Measurements from ENCODE around the gene VWC2L.

VWC2L gene

GRCh38 chr2:214471382-214471781 lies 60.5 kb downstream of the VWC2L start:
- DNase-seq: no peak

- DNase-seq: no peak
Measured at GRCh38 chr2:214471990-214472389, 61.1 kb downstream of the VWC2L start.

GRCh38 chr2:214477305-214477704 lies 66.5 kb downstream of the VWC2L start:
- DNase-seq: no peak

GRCh38 chr2:214481204-214481603 lies 70.3 kb downstream of the VWC2L start:
- DNase-seq: no peak

- DNase-seq: no peak
Measured at GRCh38 chr2:214482728-214483127, 71.9 kb downstream of the VWC2L start.

GRCh38 chr2:214484239-214484638 lies 73.4 kb downstream of the VWC2L start:
- DNase-seq: no peak

- DNase-seq: no peak
Measured at GRCh38 chr2:214484701-214485100, 73.8 kb downstream of the VWC2L start.

GRCh38 chr2:214489181-214489580 lies 78.3 kb downstream of the VWC2L start:
- DNase-seq: no peak

GRCh38 chr2:214489702-214490101 lies 78.8 kb downstream of the VWC2L start:
- DNase-seq: no peak

GRCh38 chr2:214492152-214492551 lies 81.3 kb downstream of the VWC2L start:
- DNase-seq: no peak

- DNase-seq: no peak
Measured at GRCh38 chr2:214492608-214493007, 81.8 kb downstream of the VWC2L start.

GRCh38 chr2:214497489-214497888 lies 86.6 kb downstream of the VWC2L start:
- no peak for DNase-seq

- DNase-seq: no peak
Measured at GRCh38 chr2:214503568-214503967, 92.7 kb downstream of the VWC2L start.

GRCh38 chr2:214504599-214505376 lies 93.9 kb downstream of the VWC2L start:
- DNase-seq: no peak

GRCh38 chr2:214507032-214507431 lies 96.2 kb downstream of the VWC2L start:
- no peak for DNase-seq

GRCh38 chr2:214514704-214515103 lies 103.8 kb downstream of the VWC2L start:
- no peak for DNase-seq

- DNase-seq: no peak
Measured at GRCh38 chr2:214515111-214515510, 104.3 kb downstream of the VWC2L start.

GRCh38 chr2:214519258-214519818 lies 108.5 kb downstream of the VWC2L start:
- no peak for DNase-seq

- no peak for DNase-seq
Measured at GRCh38 chr2:214529021-214529420, 118.2 kb downstream of the VWC2L start.

GRCh38 chr2:214529514-214529913 lies 118.7 kb downstream of the VWC2L start:
- no peak for DNase-seq

- no peak for DNase-seq
Measured at GRCh38 chr2:214533541-214533940, 122.7 kb downstream of the VWC2L start.

GRCh38 chr2:214536625-214537024 lies 125.8 kb downstream of the VWC2L start:
- DNase-seq: no peak

- DNase-seq: no peak
Measured at GRCh38 chr2:214537929-214538328, 127.1 kb downstream of the VWC2L start.

GRCh38 chr2:214542295-214542694 lies 131.4 kb downstream of the VWC2L start:
- DNase-seq: no peak

- no peak for DNase-seq
Measured at GRCh38 chr2:214542866-214543265, 132.0 kb downstream of the VWC2L start.
